UCSD-AML1 (cell line): ENCODE data around the gene MTA3.
"Not testable (repeated sequence)": the region's sequence is repeated elsewhere in the genome, so short reads cannot be mapped to it uniquely, and the experiment has no call there.

Experiments
- DNase-seq: peaks from one replicate; lab custom pipeline; 2025; ENCODE audit not compliant: unreplicated experiment; lab: John Stamatoyannopoulos, UW

The MTA3 gene

GRCh38 chr2:42726680-42727079 is 158.2 kb downstream of the MTA3 start:
- DNase-seq: no peak

GRCh38 chr2:42731316-42731715 is 162.9 kb downstream of the MTA3 start:
- not testable (repeated sequence) for DNase-seq

GRCh38 chr2:42733852-42734251 is 165.4 kb downstream of the MTA3 start:
- no peak for DNase-seq

GRCh38 chr2:42736598-42737322 is 168.3 kb downstream of the MTA3 start:
- DNase-seq: no peak

- DNase-seq: no peak
Observed at GRCh38 chr2:42741140-42741539, 172.7 kb downstream of the MTA3 start.

GRCh38 chr2:42742740-42743658 is 174.6 kb downstream of the MTA3 start:
- no peak for DNase-seq

GRCh38 chr2:42743659-42743990 is 175.2 kb downstream of the MTA3 start:
- no peak for DNase-seq

- no peak for DNase-seq
Observed at GRCh38 chr2:42744545-42745082, 176.2 kb downstream of the MTA3 start.

- DNase-seq: no peak
Observed at GRCh38 chr2:42747422-42747821, 179.0 kb downstream of the MTA3 start.

GRCh38 chr2:42748840-42749239 is 180.4 kb downstream of the MTA3 start:
- no peak for DNase-seq

- peak; percentile 65 for DNase-seq
Observed at GRCh38 chr2:42752314-42752713, 183.9 kb downstream of the MTA3 start.

GRCh38 chr2:42752816-42753813 is 184.7 kb downstream of the MTA3 start:
- no peak for DNase-seq

- no peak for DNase-seq
Observed at GRCh38 chr2:42754021-42754775, 185.8 kb downstream of the MTA3 start.

- no peak for DNase-seq
Observed at GRCh38 chr2:42754776-42755140, 186.3 kb downstream of the MTA3 start.

GRCh38 chr2:42755191-42755880 is 186.9 kb downstream of the MTA3 start:
- DNase-seq: no peak

- no peak for DNase-seq
Observed at GRCh38 chr2:42756150-42756775, 187.8 kb downstream of the MTA3 start.

- no peak for DNase-seq
Observed at GRCh38 chr2:42756966-42757513, 188.6 kb downstream of the MTA3 start.

GRCh38 chr2:42757981-42758740 is 189.7 kb downstream of the MTA3 start:
- no peak for DNase-seq
